GM18511 (cell line): ENCODE measurements around the gene ZNF335.
"Not testable (repeated sequence)": the region's sequence is repeated elsewhere in the genome, so short reads cannot be mapped to it uniquely, and the experiment has no call there.

Experiments
- ATAC-seq: cut with Tn5 transposase; IDR thresholded peaks from one replicate; pipeline ENCODE4 v1.9.1; 2021; ENCODE audit warnings: mild to moderate bottlenecking, moderate library complexity; ENCODE audit not compliant: unreplicated experiment

The ZNF335 gene

DNA sequence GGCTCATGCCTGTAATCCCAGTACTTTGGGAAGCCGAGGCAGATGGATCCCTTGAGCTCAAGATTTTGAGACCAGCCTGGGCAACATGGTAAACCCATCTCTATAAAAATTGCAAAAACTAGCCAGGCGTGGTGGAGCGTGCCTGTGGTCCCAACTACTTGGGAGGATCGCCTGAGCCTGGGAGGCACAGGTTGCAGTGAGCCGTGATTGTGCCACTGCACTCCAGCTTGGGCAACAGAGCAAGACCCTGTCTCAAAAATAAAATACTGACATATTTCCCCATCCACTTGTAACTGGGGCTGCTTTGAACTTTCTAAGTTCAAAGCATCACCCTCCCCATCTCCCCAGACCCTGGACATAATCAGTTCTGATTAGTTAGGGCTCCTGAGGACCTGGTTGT lies 29.5 kb upstream of the ZNF335 start:
- ATAC-seq, result no peak

DNA sequence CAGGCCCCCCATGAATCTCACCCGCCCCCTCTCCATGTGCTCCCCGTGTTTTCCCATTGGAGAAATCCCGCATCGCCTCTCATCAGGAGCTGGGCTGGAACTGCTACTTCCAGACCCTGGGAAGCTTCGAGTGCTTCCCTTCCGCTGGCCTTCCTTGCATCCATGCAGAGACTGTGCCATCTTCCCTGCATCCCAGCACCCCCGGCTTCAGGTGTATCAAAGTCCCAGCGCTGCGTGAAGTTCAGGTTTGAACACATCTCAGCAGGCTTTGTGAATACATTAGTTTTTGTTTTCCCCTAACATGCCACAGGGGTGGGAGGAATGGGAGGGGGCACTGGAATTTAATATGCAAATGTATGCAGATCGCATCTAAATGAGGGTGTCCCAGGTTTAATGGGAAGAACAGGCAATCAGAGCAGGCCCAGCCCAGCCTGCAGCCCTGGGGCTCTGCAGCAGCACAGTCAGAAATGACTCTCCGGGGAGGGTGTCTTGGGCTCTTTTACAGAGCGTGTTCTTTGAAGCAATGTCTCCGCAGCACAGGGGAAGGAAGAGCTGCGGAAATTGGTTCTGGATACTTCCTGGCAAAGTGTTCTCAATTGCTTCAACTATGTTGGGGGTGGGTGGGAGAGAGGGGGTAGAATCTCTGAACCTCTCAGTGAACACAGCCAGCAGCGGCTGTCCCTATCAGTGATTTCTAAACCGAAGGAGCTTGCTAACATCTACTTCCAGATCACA lies 28.4 kb upstream of the ZNF335 start:
- no peak for ATAC-seq

DNA sequence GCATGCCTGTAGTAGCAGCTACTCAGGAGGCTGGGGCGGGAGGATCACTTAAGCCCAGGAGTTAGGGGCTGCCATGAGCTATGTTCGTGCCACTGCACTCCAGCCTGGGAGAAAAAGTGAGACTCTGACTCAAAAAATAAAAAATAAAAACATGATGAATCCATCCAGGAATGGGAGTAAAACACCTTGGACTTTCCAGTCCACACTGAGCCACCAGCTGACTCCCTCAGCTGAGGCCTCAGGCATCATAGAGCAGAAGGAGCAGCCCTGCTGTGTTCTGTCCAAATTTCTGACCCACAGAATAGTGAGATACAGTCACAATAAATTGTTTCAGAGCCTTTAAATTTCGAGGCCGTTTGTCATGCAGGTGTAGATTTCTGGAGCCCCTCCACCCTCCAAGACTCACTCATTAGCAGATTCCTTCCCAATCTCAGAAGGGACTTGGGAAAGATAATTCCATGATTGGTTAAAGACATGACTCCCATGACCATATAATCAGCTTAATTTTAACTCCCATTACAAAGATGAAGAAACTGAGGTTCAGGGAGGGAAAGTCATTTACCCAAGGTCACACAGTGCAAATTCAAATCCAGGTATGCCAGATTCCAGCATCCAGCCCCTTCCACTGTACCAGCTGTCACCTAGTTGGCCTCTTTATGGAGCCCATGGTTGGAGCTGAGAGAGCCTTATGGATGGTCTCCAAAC lies 27.7 kb upstream of the ZNF335 start:
- ATAC-seq, result no peak

DNA sequence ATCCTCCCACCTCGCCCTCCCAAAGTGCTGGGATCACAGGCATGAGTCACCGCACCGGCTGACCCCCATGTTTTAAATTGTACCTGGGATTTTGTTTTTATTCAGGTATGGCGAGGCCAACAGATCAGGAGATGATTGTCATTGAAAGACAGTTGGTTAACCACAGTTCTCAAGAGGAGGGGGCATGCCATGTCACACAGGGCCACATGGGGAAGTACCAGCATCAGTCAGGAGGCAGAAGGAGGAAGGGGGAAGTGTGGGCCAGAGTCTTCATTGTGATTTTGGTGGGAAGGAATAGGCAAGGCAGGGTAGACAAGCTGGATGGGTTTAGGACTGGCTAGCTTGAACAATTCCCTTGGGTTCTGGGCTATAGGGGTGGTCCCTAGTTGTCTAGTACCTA lies 26.8 kb upstream of the ZNF335 start:
- ATAC-seq, result no peak

DNA sequence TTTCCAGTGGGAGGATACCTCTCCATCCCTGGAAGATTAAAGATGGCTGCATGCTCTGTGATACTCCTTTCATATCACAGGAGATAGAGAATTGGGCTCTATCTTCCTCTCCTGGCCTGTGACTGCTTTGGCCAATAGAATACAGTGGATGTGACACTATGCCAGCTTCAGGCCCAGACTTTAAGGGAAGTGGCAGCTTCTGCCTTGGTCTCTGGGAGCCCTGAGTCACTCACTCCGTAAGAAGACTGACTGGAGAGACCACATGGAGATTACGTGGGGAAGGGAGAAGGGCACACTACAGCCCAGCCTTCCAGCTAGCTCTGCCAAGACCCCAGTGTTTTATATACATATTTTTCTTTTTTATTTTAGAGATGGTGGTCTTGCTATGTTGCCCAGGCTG lies 26.3 kb upstream of the ZNF335 start:
- no peak for ATAC-seq

DNA sequence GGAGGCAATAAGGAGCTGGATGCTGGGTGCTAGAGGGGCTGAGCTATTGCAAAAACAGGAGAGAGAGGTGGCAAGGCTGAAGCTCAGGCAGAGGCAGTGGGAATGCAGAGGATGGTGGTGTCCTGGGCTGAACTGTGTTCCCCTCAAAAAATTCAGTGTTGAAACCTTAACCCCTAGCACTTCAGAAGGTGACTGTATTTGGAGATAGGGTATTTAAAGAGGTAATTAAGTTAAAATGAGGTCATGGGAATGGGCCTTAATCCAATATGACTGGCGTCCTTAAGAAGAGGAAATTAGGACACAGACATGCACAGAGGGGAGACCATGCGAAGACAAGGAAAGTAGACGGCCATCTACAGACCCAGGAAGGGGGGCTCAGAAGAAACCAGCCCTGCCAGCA lies 25.2 kb upstream of the ZNF335 start:
- no peak for ATAC-seq

DNA sequence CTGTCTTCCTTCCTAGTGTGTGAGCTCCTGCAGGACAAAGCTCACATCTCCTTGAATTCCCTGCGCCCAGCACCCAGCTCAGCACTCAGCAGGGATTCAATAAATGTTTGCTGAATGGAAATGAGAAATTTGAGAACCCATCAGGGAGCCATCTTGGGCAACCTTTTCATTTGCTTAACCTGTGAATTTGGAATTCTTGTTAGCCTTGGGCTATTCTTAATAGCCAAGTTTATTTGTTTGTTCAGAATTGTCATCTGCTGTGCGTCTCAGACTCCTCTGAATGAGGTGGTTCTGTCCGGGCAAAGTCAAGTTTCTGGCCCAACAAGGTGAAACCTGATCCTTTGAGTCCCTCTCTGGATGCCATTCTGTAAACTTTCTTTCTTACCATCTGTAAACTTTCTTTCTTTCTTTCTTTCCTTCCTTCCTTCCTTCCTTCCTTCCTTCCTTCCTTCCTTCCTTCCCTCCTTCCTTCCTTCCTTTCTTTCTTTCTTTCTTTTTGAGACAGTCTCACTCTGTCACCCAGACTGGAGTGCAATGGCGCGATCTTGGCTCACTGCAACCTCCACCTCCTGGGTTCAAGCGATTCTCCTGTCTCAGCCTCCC lies 23.6 kb upstream of the ZNF335 start:
- not testable (repeated sequence) for ATAC-seq

DNA sequence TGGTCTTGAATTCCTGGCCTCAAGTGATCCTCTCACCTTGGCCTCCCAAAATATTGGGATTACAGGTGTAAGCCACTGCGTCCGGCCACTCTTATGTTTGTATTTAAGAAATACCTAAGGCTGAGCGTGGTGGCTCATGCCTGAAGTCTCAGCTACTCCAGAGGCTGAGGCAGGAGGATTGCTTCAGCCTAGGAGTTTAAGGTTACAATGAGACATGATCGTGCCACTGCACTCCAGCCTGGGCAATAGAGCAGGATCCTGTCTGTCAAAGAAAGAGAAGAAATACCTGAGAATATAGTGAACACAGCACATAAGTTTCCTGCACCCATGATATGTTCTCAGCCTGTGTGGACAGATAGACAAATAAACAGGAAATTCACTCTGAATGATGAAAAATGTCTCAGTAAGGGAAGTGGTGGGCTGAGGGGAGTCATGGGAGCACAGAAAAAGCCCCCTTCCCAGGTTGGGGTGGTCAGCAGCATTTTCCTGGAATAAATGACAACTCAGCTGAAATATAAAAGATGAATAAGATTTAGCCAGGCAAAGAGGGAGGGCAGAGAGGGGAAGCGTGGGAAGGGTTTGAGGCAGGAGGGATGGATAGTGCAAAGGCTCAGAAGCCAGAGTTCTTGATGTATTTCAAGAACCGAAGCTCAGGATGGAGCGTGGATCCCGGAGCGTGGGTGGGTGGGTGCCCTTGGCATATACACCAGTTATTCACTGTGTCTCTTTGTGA lies 22.9 kb upstream of the ZNF335 start:
- no peak for ATAC-seq

DNA sequence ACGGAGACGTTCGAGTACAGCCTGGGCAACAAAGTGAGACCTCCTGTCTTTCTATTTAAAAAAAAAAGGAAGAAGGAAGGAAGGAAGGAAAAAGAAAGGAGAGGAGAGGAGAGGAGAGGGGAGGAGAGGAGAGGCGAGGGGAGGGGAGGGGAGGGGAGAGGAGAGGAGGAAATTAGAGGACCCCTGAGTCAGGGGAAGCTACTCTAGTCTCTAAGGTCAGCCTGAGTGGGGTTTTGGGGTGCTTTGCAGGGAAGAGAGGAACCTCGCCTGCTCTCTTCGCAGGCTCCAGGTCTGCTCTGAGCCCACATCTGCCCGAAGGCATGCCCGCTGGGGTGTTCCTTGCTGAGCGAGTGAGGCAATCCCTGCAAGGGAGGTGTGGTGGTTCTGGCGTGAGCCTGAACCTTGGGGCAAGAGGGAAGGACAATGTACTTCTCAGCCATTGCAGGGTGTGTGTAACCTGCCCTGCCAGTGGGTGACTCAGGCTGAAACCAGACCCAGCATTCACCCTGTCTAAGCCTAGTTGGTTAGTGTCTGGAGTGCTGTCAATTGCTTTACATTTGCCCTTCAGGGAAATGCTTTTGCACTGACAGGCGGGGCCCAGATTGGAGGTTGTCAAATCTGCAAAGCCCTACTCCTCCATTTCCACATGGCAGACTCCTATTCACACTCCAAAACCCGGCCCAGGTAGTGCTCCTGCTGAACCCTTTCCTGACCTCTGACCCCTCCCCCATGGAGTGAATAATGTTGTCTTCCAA lies 21.4 kb upstream of the ZNF335 start:
- ATAC-seq, result no peak

DNA sequence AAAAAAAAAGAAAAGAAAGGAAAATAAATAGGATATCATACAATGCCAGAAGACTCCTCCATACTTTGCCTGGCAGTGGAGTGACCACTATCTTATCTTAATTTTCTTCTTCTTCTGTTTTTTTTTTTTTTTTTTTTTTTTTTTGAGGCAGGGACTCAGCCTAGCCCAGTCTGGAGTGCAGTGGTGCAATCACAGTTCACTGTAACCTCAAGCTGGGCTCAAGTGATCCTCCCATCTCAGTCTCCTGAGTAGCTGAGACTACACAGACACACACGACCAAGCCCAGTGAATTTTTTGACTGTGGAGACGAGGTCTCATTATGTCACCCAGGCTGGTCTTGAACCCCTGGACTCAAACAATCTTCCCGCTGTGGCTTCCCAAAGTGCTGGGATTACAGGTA lies 19.6 kb upstream of the ZNF335 start:
- no peak for ATAC-seq

DNA sequence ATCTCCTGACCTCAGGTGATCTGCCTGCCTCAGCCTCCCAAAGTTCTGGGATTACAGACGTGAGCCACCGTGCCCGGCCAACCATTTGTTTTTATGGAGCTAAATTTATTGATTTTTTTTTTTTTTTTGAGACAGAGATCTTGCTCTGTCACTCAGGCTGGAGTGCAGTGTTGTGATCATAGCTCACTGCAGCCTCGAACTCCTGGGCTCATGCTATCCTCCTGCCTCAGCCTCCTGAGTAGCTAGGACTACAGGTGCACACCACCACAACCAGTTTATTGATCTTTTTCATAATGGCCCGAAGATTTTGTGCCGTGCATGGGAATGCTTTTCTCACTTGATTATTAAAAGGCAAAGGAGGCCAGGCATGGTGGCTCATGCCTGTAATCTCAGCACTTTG lies 16.8 kb upstream of the ZNF335 start:
- ATAC-seq, result not testable (repeated sequence)

DNA sequence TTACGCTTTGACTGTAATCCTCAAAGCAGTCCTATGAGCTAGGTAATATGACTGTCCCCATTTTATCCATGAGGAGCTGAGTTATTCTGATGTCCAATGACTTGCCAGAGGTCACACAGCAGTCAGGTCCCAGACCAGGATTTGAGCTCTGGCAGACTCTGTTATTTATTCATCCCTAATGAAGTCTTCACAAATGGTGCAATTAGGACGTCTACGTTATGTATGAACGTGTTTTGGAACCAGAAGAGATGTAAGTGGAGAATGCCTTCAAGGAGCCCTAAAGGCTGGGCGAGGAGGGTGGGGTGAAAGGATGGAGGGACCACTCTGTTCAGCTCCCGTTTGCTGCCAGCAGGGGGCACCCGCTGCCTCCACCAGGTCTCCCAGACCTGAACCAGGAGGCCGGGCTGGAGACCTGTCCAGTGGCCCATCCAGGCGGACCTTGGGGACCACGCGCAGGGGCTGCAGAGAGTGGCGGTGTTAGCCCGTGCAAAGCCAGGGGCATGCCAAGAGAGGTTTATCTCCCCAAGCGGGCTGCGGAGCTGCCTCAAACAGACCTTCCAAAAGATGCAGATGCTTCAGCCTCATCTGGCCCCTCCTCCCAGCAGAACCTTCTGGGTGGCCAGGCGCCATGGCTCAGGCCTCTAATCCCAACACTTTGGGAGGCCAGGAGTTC lies 15.2 kb upstream of the ZNF335 start:
- peak; percentile 62 for ATAC-seq

DNA sequence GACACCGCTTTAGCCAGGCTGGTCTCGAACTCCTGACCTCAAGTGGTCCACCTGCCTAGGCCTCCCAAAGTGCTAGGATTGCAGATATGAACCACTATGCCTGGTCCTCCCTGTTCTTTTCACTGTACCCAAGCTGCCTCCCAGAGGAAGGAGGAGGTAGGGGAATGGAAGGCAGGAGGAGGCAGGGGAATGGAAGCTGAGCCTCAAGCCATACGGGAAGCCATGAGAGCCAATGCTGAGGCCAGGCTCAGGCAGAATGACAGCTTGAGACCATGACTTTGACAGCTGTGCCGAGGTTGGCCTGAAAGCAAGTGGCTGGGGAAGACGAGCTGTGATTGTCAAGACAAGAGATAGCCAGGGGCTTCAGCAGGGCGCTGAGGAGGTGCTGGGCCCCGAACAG lies 13.6 kb upstream of the ZNF335 start:
- no peak for ATAC-seq

DNA sequence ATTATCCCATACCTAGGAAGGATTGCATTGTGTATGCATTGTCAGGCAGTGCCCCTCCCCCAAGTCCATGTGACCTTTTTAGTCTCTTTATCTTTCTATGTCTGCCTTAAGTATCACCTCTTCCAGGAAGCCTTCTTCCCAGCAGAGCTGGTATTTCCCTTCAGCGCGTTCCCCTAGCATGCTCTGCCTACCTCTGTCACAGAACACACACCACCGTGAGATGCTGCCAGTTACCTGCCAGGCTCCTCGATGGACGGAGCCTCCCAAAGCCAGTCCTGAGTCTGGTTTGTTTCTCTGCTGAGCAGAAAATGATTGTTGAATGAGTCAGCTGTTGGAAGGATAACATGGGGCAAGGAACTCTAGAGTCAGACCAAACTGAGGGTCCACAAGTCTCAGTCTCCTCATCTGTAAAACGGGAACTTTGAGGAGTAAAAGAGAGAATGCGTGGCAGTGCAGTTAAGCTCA lies 11.3 kb upstream of the ZNF335 start:
- ATAC-seq, result no peak

DNA sequence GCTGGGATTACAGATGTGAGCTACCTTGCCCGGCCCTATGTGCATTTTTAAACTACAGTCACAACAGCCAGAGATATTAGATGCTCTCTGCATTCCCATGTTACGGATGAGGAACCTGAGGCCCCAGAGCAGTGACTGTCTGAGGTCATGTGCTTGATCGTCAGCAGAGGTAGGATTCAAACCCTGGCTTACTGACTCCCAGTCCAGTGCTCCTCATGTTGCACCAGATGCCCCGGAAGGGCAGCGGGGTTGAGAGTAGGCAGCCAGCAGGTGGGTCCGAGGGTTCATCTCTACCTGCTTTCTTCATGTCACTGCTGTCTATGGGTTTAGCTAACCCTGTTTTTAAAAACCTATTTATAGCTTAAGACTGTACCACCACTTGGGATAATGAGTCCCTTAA lies 9.3 kb upstream of the ZNF335 start:
- no peak for ATAC-seq

DNA sequence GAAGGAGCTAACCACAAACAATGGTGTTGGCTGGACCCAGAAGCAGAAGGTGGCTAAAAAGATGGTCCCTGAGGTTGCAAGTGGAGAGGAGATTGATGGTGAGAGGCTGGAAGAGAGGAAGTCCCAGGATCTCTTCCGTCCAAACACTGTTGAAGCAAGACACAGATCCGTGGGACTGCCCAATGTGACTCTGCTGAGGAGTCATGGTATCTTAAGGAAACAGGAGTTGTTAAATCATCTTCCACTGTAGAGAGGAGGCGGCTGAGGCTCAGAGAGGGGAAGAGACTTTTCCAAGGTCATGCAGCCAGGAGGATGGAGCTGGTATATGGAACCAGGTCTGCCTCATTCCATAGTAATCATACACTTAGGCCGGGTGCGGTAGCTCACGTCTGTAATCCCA lies 4.1 kb upstream of the ZNF335 start:
- no peak for ATAC-seq

DNA sequence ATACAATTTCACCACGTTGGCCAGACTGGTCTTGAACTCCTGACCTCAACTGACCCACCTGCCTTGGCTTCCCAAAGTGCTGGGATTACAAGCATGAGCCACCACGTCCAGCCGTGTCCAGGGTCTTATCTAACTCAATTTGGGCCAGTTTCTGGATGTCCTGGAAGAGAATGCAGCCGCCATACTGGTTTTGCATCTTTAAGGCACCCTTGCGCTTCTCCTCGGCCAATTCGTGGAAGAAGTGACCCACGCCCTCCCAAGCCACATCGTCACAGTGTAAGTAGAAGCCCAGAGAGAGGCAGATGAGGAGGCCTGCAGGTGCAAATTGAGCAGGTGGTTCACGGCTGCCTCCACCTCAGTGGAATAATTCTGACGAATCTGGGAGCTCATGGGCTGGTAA lies 3.7 kb upstream of the ZNF335 start:
- ATAC-seq, result no peak

DNA sequence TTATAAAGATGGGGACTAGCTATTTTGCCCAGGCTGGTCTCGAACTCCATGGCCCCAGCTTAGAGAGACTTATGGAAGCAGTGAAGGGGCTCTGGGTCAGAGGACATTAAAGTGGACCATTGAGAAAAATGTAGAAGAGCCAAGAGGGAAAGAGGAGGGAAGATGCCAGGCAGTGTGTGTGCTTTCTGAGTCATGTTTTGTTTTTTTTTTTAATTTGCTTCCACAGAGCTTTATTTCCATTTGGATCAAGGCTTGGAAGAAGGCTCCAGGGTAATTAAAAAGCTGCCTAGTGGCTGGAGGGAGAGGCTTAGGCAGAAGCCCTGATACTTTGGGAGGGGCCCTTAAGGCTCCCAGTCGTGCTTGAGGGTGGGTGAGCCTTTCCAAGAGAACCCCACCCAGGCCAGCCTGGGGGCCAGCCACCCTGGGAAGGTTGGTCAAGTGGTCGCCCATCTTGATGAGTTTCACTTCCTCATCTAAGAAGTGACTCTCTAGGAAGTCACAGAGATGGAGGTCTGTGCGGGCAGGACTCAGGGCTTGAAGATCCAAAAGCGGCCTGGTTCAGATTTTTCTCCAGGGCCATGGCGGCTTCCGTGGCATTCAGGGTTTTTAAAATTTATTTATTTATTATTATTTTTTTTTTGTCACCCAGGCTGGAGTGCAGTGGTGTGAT lies 3.0 kb upstream of the ZNF335 start:
- ATAC-seq, result no peak

DNA sequence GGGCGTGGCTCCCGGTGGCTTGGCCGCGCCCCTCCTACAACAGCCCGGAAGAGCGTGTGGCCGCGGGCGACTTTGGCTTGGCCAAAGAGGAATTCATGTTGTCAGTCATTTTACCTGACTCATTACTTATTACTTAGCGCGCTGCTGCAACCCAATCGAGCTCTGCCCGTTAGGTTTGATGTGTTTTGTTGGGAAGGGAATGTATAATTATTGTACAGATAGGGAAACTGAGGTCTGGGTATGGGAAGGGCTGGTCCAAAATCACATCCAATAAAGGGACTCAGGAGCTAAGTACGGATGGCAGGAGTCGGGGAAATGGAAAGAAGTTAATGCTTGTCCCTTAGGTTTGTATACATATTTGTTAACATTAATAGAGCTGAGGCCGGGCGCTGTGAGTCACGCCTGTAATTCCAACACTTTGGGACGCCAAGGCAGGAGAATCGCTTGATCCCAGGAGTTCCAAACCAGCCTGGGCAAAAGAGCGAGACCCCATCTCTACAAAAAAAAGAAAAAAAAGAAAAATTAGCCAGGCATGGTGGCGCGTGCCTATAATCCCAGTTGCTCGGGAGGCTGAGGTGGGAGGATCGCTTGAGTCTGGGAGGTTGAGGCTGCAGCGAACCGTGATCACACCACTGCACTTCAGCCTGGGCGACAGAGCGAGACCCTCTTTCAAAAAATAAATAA lies 639 bp upstream of the ZNF335 start:
- ATAC-seq, result no peak
